GM13976 (cell line): ENCODE results near the gene CASP14.

Experiments
- DNase-seq: peaks from one replicate; pipeline ENCODE4 v3.0.0; 2012; ENCODE audit warnings: low spot score
- in situ Hi-C: fragments of 300-500 bp; cut with MboI; formaldehyde crosslinking; loops from one replicate; pipeline ENCODE4 v1.12.0; 2022; ENCODE audit warnings: low sequenced_read_pairs, mixed read lengths, inconsistent platforms; ENCODE audit not compliant: unreplicated experiment
- TF ChIP-seq, protein P1 (sequence below): IDR thresholded peaks from 2 replicates; pipeline ENCODE4 v1.5.1; 2012; ENCODE audit warnings: borderline replicate concordance, mild to moderate bottlenecking; ENCODE audit not compliant: insufficient read depth; ENCODE audit errors: extremely low read depth, missing control alignments, control extremely low read depth

CASP14 gene

GRCh38 chr19:15037586-15037985 lies 11.7 kb upstream of the CASP14 start:
- in situ Hi-C loops, result no loop called here
- DNase-seq, result no peak
- TF ChIP-seq, protein P1, sequence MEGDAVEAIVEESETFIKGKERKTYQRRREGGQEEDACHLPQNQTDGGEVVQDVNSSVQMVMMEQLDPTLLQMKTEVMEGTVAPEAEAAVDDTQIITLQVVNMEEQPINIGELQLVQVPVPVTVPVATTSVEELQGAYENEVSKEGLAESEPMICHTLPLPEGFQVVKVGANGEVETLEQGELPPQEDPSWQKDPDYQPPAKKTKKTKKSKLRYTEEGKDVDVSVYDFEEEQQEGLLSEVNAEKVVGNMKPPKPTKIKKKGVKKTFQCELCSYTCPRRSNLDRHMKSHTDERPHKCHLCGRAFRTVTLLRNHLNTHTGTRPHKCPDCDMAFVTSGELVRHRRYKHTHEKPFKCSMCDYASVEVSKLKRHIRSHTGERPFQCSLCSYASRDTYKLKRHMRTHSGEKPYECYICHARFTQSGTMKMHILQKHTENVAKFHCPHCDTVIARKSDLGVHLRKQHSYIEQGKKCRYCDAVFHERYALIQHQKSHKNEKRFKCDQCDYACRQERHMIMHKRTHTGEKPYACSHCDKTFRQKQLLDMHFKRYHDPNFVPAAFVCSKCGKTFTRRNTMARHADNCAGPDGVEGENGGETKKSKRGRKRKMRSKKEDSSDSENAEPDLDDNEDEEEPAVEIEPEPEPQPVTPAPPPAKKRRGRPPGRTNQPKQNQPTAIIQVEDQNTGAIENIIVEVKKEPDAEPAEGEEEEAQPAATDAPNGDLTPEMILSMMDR, result no peak

DNA sequence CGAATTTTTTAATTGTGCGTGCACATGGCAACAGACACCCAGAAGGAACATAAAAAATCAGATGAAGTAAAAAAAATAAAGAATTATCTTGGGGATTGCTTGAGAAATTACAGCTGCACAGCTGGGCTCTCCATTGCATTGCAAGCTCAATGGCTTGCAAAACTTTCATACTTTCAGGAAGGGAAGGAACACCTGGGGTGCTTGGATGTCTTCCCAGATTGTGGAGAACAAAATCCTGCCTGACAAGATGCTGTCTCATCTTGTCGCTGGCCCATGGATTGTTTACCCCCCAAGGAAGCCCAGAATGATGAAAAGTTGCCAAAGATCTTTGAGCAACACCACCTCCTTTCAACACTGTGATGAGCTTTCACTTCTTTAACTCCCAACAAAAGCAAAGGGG lies 11.0 kb upstream of the CASP14 start:
- TF ChIP-seq, protein P1, result no peak
- in situ Hi-C loops, result no loop called here
- DNase-seq, result no peak

GRCh38 chr19:15042003-15042402 lies 7.3 kb upstream of the CASP14 start:
- in situ Hi-C loops, result no loop called here
- no peak for DNase-seq

GRCh38 chr19:15042826-15043225 lies 6.5 kb upstream of the CASP14 start:
- TF ChIP-seq, protein P1, result no peak
- no peak for DNase-seq
- in situ Hi-C loops, result no loop called here

More at GRCh38 chr19:15042003-15042402, 7.3 kb upstream of the CASP14 start:
- TF ChIP-seq, protein P1, result no peak

DNA sequence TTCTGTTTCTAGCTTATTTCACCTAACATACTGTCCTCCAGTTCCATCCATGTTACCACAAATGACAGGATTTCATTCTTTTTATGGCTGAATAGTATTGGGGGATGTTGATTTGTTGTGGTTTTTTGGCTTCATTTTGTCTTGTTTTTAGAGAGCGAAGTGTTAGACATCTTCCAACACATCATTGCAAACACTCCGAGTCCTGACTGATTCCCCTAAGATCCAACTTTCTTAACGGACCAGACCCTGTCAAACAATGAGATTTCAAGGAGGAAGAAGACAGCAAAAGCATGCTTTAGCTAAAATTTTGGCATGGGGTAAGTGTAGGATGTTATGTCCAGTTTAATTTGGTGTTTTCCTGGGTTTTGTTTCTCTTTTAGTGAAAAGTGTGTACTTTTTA lies 3.8 kb upstream of the CASP14 start:
- DNase-seq, result no peak
- in situ Hi-C loops, result no loop called here
- TF ChIP-seq, protein P1, result no peak

GRCh38 chr19:15047680-15048079 lies 1.6 kb upstream of the CASP14 start:
- TF ChIP-seq, protein P1, result no peak
- DNase-seq, result no peak
- in situ Hi-C loops, result no loop called here

GRCh38 chr19:15048128-15048527 lies 1.2 kb upstream of the CASP14 start:
- TF ChIP-seq, protein P1, result no peak
- in situ Hi-C loops, result no loop called here
- no peak for DNase-seq
